AG04449 (cell line): ENCODE measurements around the gene ZNF750.

ENCODE experiments used
- CTCF ChIA-PET: fragments of 350-600 bp; formaldehyde crosslinking; extraction: SDS; loops from one replicate; lab custom pipeline; 2021; ENCODE audit warnings: antibody characterized with exemption; lab: Yijun Ruan, JAX
- POLR2A ChIA-PET: fragments of 400-600, 350-600 bp; formaldehyde crosslinking; extraction: SDS; loops from one replicate; lab custom pipeline; 2020; ENCODE audit warnings: antibody characterized with exemption, inconsistent platforms; lab: Yijun Ruan, JAX
- DNase-seq: peaks from one replicate; pipeline ENCODE4 v3.0.0-alpha.2; 2010; ENCODE audit warnings: low read depth, low spot score
- H3K4me3 ChIP-seq: 2 replicates; pipeline ENCODE4 v1.5.1; 2011; ENCODE audit warnings: low read depth, mild to moderate bottlenecking, control low read depth, low read length
- CTCF ChIP-seq: IDR thresholded peaks from one replicate; pipeline ENCODE4 v1.5.1; 2011; ENCODE audit warnings: mild to moderate bottlenecking, moderate library complexity, low read length, control low read depth, inconsistent platforms; ENCODE audit not compliant: insufficient read depth; ENCODE audit errors: missing control alignments

The ZNF750 gene

GRCh38 chr17:82813299-82814051 is 26.3 kb downstream of the ZNF750 start:
- POLR2A ChIA-PET: no interaction called here

GRCh38 chr17:82812601-82813000 is 27.2 kb downstream of the ZNF750 start:
- H3K4me3 ChIP-seq: no peak overlapping the region
- ChIA-PET CTCF (no interaction called here), POLR2A (no interaction called here)
- no peak for DNase-seq
- no peak for TF ChIP-seq CTCF

More at GRCh38 chr17:82813299-82814051, 26.3 kb downstream of the ZNF750 start:
- no peak overlapping the region for H3K4me3 ChIP-seq
- CTCF ChIA-PET: no interaction called here
- DNase-seq: no peak
- no peak for TF ChIP-seq CTCF

- no peak overlapping the region for H3K4me3 ChIP-seq
- TF ChIP-seq CTCF: no peak
- DNase-seq: no peak
- ChIA-PET CTCF (no interaction called here), POLR2A (no interaction called here)
These were observed 27.8 kb downstream of the ZNF750 start for GRCh38 chr17:82812058-82812457.

GRCh38 chr17:82810644-82811430 is 29.0 kb downstream of the ZNF750 start:
- POLR2A ChIA-PET: interaction anchor here (0.7 kb wide), 1 partner anchor 32 kb away, joined by 3 read pairs; no protein-coding TSS in a partner anchor

GRCh38 chr17:82808921-82809905 is 30.6 kb downstream of the ZNF750 start:
- DNase-seq: no peak
- ChIA-PET POLR2A (no interaction called here), CTCF (no interaction called here)
- no peak for TF ChIP-seq CTCF
- no peak overlapping the region for H3K4me3 ChIP-seq

More at GRCh38 chr17:82810644-82811430, 29.0 kb downstream of the ZNF750 start:
- DNase-seq: no peak
- H3K4me3 ChIP-seq: no peak overlapping the region
- TF ChIP-seq CTCF: no peak
- CTCF ChIA-PET: no interaction called here
